GM18870 (cell line): ENCODE results near the gene PKD1L1.
"Not testable (repeated sequence)": the region's sequence is repeated elsewhere in the genome, so short reads cannot be mapped to it uniquely, and the experiment has no call there.

Source experiments
- ATAC-seq: cut with Tn5 transposase; IDR thresholded peaks from one replicate; pipeline ENCODE4 v1.9.1; 2021; ENCODE audit warnings: moderate library complexity; ENCODE audit not compliant: unreplicated experiment

Gene PKD1L1

GRCh38 chr7:47957156-47957555 is 8.9 kb upstream of the PKD1L1 start:
- no peak for ATAC-seq

- no peak for ATAC-seq
These were observed 8.0 kb upstream of the PKD1L1 start for GRCh38 chr7:47956220-47956619.

GRCh38 chr7:47954231-47954911 is 6.1 kb upstream of the PKD1L1 start:
- peak; percentile 39 for ATAC-seq

- ATAC-seq: peak; percentile 65
These were observed 5.6 kb upstream of the PKD1L1 start for GRCh38 chr7:47953822-47954221.

GRCh38 chr7:47952224-47952623 is 4.0 kb upstream of the PKD1L1 start:
- ATAC-seq: no peak

GRCh38 chr7:47951374-47951773 is 3.1 kb upstream of the PKD1L1 start:
- no peak for ATAC-seq

- no peak for ATAC-seq
These were observed 2.4 kb upstream of the PKD1L1 start for GRCh38 chr7:47950714-47951113.

GRCh38 chr7:47949703-47950102 is 1.4 kb upstream of the PKD1L1 start:
- ATAC-seq: no peak

- ATAC-seq: no peak
These were observed 914 bp downstream of the PKD1L1 start for GRCh38 chr7:47947355-47947749.

GRCh38 chr7:47946581-47947354 is 1.5 kb downstream of the PKD1L1 start:
- no peak for ATAC-seq

- ATAC-seq: no peak
These were observed 2.8 kb downstream of the PKD1L1 start for GRCh38 chr7:47945261-47946015.

GRCh38 chr7:47944536-47945260 is 3.6 kb downstream of the PKD1L1 start:
- ATAC-seq: no peak

GRCh38 chr7:47943676-47944474 is 4.4 kb downstream of the PKD1L1 start:
- ATAC-seq: no peak

- not testable (repeated sequence) for ATAC-seq
These were observed 5.6 kb downstream of the PKD1L1 start for GRCh38 chr7:47942651-47943050.

GRCh38 chr7:47942132-47942531 is 6.1 kb downstream of the PKD1L1 start:
- ATAC-seq: no peak

GRCh38 chr7:47941136-47941844 is 7.0 kb downstream of the PKD1L1 start:
- ATAC-seq: no peak

GRCh38 chr7:47940088-47941013 is 7.9 kb downstream of the PKD1L1 start:
- ATAC-seq: no peak

- ATAC-seq: no peak
These were observed 8.7 kb downstream of the PKD1L1 start for GRCh38 chr7:47939425-47940036.
